Stomach (tissue), 4 donors: ENCODE results near the gene FCN1.

ENCODE experiments used
- CTCF ChIP-seq, 7 experiments: fragments of 450-650 bp in 4 of 7; fragments of 200-600 bp in 3 of 7; sonication (generic) in 3 of 7; IDR thresholded peaks; one replicate each; pipeline ENCODE4 v1.5.1; 2016 to 2019; ENCODE audit warnings: antibody characterized with exemption in 7 of 7, control low read depth in 2 of 7, mild to moderate bottlenecking in 1 of 7
- EP300 ChIP-seq: sonication (generic); formaldehyde crosslinking; IDR thresholded peaks from one replicate; pipeline ENCODE4 v1.6.1; 2017; ENCODE audit warnings: antibody characterized with exemption
- POLR2A ChIP-seq, 4 donors: fragments of 450-650 bp; IDR thresholded peaks; one replicate each; pipeline ENCODE4 v1.6.1; 2016; ENCODE audit warnings: antibody characterized with exemption in 4 of 4, control low read depth in 2 of 4, mild to moderate bottlenecking in 1 of 4, moderate library complexity in 1 of 4

DNA sequence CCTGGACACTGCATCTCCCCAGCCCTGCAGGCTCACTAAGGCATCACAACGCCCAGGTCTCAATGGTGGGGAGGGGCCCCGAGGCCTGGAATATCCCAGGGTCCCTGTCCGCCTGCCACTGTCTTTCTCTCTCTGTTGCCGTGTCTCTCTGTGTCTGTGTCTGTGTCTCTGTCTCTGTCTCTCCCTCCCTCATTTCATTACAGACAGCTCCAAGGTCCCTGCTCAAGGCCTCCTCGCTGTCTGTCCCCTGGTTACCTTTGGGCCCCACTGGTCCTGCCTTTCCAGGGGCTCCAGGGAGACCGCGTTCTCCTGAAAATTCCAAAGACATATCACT, 3.2 kb downstream of the FCN1 start:
- TF ChIP-seq CTCF (IDR thresholded peaks at IDR 0.05) (no peak), EP300 (no peak), POLR2A (IDR thresholded peaks at IDR 0.05) (no peak)
